Peyer's patch (tissue), 4 donors: ENCODE measurements around the gene TMEM91.

ENCODE experiments used
- CTCF ChIP-seq, 6 experiments: fragments of 450-650 bp in 4 of 6; fragments of 200-600 bp in 2 of 6; sonication (generic) in 1 of 6; IDR thresholded peaks; one replicate each; pipeline ENCODE4 v1.5.1; 2017 to 2019; ENCODE audit warnings: antibody characterized with exemption in 6 of 6, mild to moderate bottlenecking in 3 of 6, moderate library complexity in 1 of 6
- POLR2A ChIP-seq, 2 donors: fragments of 450-650 bp; IDR thresholded peaks; one replicate each; pipeline ENCODE4 v1.5.1; 2017; ENCODE audit warnings: antibody characterized with exemption in 2 of 2, mild to moderate bottlenecking in 2 of 2, moderate library complexity in 2 of 2

DNA sequence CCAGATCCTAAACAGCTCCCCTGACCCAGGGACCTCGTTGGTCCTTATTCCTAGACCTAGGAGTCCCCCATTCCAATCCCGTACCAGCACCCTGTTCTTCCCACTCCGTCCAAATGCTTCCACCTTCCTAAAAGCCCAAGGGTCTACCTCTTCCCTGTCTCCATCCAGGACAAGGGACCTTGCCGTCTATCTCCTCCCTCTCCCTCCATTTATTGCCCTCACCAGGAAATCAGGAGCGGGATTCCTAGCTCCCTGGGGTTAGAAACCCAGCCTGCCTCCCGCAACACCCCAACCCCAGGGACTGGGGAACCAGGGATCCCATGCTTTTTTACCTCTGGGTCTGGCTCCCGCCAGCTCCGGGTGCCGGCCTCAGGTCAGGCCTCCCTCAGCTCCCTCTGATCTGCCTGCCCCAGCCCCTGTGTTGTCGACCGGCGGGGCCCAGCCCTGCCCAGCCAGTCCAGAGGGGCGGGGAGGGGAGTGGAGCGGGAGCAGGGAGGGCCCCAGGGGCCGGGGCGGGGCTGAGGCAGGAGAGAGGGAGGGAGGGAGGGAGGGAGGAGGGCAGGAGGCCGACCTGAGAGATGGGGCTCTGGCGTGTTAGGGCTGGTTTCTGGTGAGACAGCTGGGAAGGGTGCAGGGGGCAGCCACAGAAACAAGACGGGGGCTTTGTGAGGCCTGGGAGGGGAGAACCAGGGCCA lies 50.8 kb downstream of the TMEM91 start, which contains the start of gene B3GNT8:
- TF ChIP-seq POLR2A (IDR thresholded peaks at IDR 0.05): peak; percentile 97 to 98
- no peak for TF ChIP-seq CTCF (IDR thresholded peaks at IDR 0.05)
